Suprapubic skin (tissue), 4 donors: Measurements from ENCODE around the gene IKZF2. TPM values are rescaled to one million over a fixed set of nuclear protein-coding genes. Genes with fewer than 3 reads are reported as not detected.

Experiments
- DNase-seq, 2 donors: peaks; one replicate each; pipeline ENCODE4 v3.0.0-alpha.2; 2019; ENCODE audit warnings: low spot score in 2 of 2
- H3K27ac ChIP-seq: fragments of 200-600 bp; sonication (generic); one replicate; pipeline ENCODE4 v1.5.1; 2019
- H3K27me3 ChIP-seq: fragments of 200-600 bp; sonication (generic); one replicate; pipeline ENCODE4 v1.5.1; 2019
- H3K36me3 ChIP-seq: fragments of 200-600 bp; sonication (generic); one replicate; pipeline ENCODE4 v1.5.1; 2019
- H3K4me1 ChIP-seq: fragments of 200-600 bp; sonication (generic); one replicate; pipeline ENCODE4 v1.5.1; 2019
- H3K4me3 ChIP-seq: fragments of 200-600 bp; sonication (generic); one replicate; pipeline ENCODE4 v1.5.1; 2019; ENCODE audit warnings: mild to moderate bottlenecking
- H3K9me3 ChIP-seq: fragments of 200-600 bp; sonication (generic); one replicate; pipeline ENCODE4 v1.5.1; 2019
- CTCF ChIP-seq, 2 donors: fragments of 200-600 bp in 1 of 2; fragments of 450-650 bp in 1 of 2; sonication (generic) in 1 of 2; IDR thresholded peaks; one replicate each; pipeline ENCODE4 v1.5.1; 2016 to 2019; ENCODE audit warnings: antibody characterized with exemption in 2 of 2, mild to moderate bottlenecking in 1 of 2, moderate library complexity in 1 of 2
- EP300 ChIP-seq: sonication (generic); formaldehyde crosslinking; IDR thresholded peaks from one replicate; pipeline ENCODE4 v1.6.1; 2017; ENCODE audit warnings: antibody characterized with exemption
- POLR2A ChIP-seq, 2 donors: fragments of 450-650 bp; IDR thresholded peaks; one replicate each; pipeline ENCODE4 v1.6.1; 2017; ENCODE audit warnings: antibody characterized with exemption in 2 of 2, mild to moderate bottlenecking in 2 of 2, moderate library complexity in 2 of 2
- POLR2AphosphoS5 ChIP-seq, 3 donors: sonication (generic); formaldehyde crosslinking; IDR thresholded peaks; one replicate each; pipeline ENCODE4 v1.6.1; 2017; ENCODE audit warnings: antibody characterized with exemption in 3 of 3
- WGBS: methylation state at CpG from one replicate; pipeline ENCODE4 v1.1.5; 2018; 5-methylcytosine and 5-hydroxymethylcytosine counted together
- total RNA-seq, 4 donors: library from RNA; depleted of rRNA; stranded (reverse); fragments of >200 nt; gene quantifications; one replicate each; pipeline ENCODE4 v1.1.0, GENCODE V29; 2016

IKZF2 gene
- total RNA-seq, 4 donors from 2014 or later: 38.3 to 95.3 (median 66.5) TPM

- no peak for DNase-seq
- TF ChIP-seq EP300: no peak
- TF ChIP-seq CTCF (IDR thresholded peaks at IDR 0.05): no peak
- TF ChIP-seq POLR2A (IDR thresholded peaks at IDR 0.05): no peak
- TF ChIP-seq POLR2AphosphoS5 (IDR thresholded peaks at IDR 0.05): no peak
- Histone ChIP-seq H3K9me3 (no peaks in the 10 kb centered on the region), H3K36me3 (no peaks in the 10 kb centered on the region), H3K27ac (peak overlapping the region; percentile 70), H3K4me3 (no peak overlapping the region), H3K27me3 (no peaks in the 10 kb centered on the region), H3K4me1 (peaks cover 26% of the 10 kb centered on the region)
- 65% methylated on average over 1 of the region's 1 CpG for WGBS
Observed at GRCh38 chr2:213101109-213101508, 50.3 kb downstream of the IKZF2 start.

GRCh38 chr2:213098612-213099011 is 52.8 kb downstream of the IKZF2 start:
- TF ChIP-seq CTCF (IDR thresholded peaks at IDR 0.05) (no peak), POLR2AphosphoS5 (IDR thresholded peaks at IDR 0.05) (peak in 1 of 3 donors; percentile 20)
- Histone ChIP-seq H3K27ac (peak overlapping the region; percentile 35), H3K9me3 (no peaks in the 10 kb centered on the region), H3K4me3 (no peak overlapping the region), H3K27me3 (no peaks in the 10 kb centered on the region), H3K4me1 (peaks cover 16% of the 10 kb centered on the region), H3K36me3 (no peaks in the 10 kb centered on the region)
- 41% methylated on average over 4 of the region's 4 CpGs for WGBS
- DNase-seq: no peak

DNA sequence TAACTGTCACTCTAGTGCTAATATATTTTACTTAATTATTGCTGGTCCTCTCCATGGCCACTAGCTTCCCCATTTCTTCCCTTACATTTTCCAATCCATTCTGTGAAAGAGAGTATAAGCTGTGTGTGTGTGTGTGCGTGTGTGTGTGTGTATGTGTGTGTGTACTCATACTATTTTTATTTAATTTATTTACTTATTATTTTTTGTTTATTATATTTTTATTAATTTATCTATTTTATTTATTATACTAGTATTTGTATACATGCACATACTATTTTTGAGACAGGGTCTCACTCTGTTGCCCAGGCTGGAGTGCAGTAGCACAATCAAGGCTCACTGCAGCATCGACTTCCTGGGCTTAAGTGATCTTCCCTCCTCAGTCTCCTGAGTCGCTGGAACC is 59.6 kb downstream of the IKZF2 start:
- H3K4me1 ChIP-seq: no peaks in the 10 kb centered on the region

DNA sequence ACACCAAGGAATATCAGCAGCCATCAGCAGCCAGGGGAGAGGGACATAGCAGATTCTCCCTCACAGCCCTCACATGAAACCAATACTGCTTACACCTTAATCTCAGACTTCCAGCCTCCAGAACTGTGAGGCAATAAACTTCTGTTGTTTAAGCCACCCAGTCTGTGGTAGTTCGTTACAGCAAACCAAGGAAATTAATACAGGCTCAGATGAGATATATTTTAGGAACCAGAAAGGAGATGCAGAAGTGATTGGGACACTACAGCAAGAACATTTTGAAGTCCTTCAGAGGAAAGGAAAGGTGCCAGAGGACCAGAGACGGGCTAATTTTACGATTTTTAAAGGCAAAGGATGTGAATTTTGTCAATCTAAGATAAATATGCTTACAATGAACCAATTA is 60.6 kb downstream of the IKZF2 start:
- Histone ChIP-seq H3K4me1 (no peaks in the 10 kb centered on the region), H3K36me3 (no peaks in the 10 kb centered on the region), H3K9me3 (no peaks in the 10 kb centered on the region), H3K4me3 (no peak overlapping the region), H3K27ac (no peak overlapping the region), H3K27me3 (no peaks in the 10 kb centered on the region)
- no peak for DNase-seq
- TF ChIP-seq CTCF (IDR thresholded peaks at IDR 0.05): no peak
- WGBS: 75% methylated on average over 3 of the region's 3 CpGs

More for the DNA sequence above, 59.6 kb downstream of the IKZF2 start:
- Histone ChIP-seq H3K36me3 (no peaks in the 10 kb centered on the region), H3K27ac (no peak overlapping the region), H3K9me3 (no peaks in the 10 kb centered on the region), H3K27me3 (no peaks in the 10 kb centered on the region), H3K4me3 (no peak overlapping the region)
- DNase-seq: no peak
- TF ChIP-seq POLR2A (IDR thresholded peaks at IDR 0.05): no peak
- TF ChIP-seq CTCF (IDR thresholded peaks at IDR 0.05): no peak
- no peak for TF ChIP-seq POLR2AphosphoS5 (IDR thresholded peaks at IDR 0.05)
- no peak for TF ChIP-seq EP300
- WGBS: 88% methylated on average over 3 of the region's 3 CpGs

GRCh38 chr2:213089438-213089837 is 62.0 kb downstream of the IKZF2 start:
- Histone ChIP-seq H3K4me3 (no peak overlapping the region), H3K36me3 (no peaks in the 10 kb centered on the region), H3K27ac (no peak overlapping the region), H3K4me1 (no peaks in the 10 kb centered on the region), H3K9me3 (no peaks in the 10 kb centered on the region), H3K27me3 (no peaks in the 10 kb centered on the region)
- no peak for DNase-seq
- TF ChIP-seq CTCF (IDR thresholded peaks at IDR 0.05) (no peak), POLR2AphosphoS5 (IDR thresholded peaks at IDR 0.05) (no peak), EP300 (no peak), POLR2A (IDR thresholded peaks at IDR 0.05) (no peak)
- 93% methylated on average over 1 of the region's 1 CpG for WGBS
